ENCODE results near the gene SLC25A11.

Gene SLC25A11

DNA sequence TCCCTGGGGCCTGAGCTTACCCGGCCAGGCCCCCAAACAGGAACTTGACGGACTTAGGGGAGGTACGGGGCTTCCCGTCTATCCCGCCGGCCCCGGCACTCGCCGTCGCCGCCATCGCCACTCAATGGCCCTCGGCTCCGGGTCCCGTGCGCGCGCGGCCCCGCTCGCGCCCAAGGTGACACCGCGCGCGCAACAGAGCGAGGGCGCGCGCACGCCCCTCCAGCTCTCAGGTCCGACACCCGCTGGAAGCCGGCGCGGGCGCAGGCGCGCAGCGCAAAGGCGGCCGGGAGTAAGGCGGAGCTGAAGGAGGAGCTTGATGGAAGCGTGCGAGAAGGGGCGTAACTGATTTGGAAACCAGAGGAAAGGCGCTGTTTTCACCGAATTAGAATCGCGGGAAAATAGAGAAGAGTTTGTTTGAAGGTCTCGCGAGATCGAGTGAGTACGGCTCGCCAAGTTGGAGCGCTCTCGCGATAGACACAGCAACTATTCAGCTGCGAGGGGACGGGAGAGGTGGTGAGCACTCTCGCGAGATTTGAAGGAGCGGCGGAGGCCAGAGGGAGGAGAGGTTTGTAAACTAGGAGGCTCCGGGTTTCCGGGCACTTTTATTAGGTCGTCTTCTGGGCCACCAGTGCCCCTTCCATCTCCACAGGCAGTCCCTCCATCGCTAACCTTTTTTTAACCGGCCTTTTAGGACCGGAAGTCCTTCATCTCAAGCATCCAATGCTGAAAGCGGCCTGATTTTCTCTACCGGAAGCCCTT lies at the start of gene SLC25A11, which contains the start of gene RNF167:
Gene SLC25A11, minus strand, starts transcription at position 251 of the 759 bp plus-strand sequence. Its CDS starts 136 bp downstream, at position 115.
Gene RNF167, plus strand, starts transcription at position 473 of the 759 bp plus-strand sequence. CDS start 642 bp downstream, outside the sequence.
- peak; percentile 99 for DNase-seq (ENCODE audit: low spot score)

- no peak for DNase-seq (ENCODE audit: low spot score)
These were observed 48.1 kb upstream of the SLC25A11 start for GRCh38 chr17:4987767-4988567.

- peak; percentile 78 for DNase-seq (ENCODE audit: low spot score)
These were observed 47.3 kb upstream of the SLC25A11 start, which contains the start of gene CAMTA2 for GRCh38 chr17:4986951-4987766. TSS of gene CAMTA2 (minus strand) at chr17:4987675. CDS start at chr17:4986222, 1,453 bp downstream.

GRCh38 chr17:4986403-4986802 lies 46.6 kb upstream of the SLC25A11 start:
- no peak for DNase-seq (ENCODE audit: low spot score)

DNA sequence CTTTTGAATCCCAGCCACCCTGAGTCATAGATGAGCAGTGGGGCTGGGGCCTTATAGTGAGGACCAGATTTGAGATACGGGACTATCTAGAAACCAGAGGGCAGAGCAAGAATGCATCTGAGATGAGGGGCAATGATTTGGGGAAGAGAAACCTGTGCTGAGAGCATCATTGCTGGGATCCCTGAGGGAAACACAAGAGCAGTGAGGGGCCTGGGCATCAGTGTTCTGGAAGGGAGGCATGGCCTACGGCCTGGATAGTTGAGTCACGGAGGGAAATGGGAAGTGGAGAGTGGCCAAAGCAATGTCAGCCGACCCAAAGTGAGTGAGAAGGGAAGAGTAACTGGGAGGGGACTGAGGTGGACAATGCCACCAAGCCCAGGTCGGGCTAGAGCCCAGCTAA lies 42.5 kb upstream of the SLC25A11 start:
- no peak for DNase-seq (ENCODE audit: low spot score)

GRCh38 chr17:4980644-4981216 lies 40.9 kb upstream of the SLC25A11 start:
- peak; percentile 63 for DNase-seq (ENCODE audit: low spot score)

DNA sequence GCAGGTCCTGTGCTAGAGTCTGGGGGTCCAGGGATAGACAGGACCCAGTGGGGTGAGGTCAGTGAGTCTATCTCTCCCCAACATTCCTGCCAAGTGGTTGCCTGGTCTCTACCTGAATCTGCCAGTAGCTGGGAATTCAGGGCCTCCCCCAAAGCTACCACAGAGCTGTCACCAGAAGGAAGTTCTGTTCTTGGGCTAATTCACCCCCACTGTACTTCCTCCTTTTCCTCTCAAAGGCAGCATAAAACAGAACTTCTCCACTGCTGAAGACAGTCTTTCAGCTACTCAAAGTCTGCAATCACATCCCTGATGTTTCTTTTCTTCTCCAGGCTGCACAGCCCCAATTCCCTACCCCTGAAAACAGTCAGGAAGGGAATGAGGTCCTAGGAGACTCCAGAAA lies 38.9 kb upstream of the SLC25A11 start:
- DNase-seq (ENCODE audit: low spot score): no peak

- DNase-seq (ENCODE audit: low spot score): no peak
These were observed 34.3 kb upstream of the SLC25A11 start for GRCh38 chr17:4974115-4974670.

GRCh38 chr17:4973256-4974114 lies 33.6 kb upstream of the SLC25A11 start:
- no peak for DNase-seq (ENCODE audit: low spot score)

DNA sequence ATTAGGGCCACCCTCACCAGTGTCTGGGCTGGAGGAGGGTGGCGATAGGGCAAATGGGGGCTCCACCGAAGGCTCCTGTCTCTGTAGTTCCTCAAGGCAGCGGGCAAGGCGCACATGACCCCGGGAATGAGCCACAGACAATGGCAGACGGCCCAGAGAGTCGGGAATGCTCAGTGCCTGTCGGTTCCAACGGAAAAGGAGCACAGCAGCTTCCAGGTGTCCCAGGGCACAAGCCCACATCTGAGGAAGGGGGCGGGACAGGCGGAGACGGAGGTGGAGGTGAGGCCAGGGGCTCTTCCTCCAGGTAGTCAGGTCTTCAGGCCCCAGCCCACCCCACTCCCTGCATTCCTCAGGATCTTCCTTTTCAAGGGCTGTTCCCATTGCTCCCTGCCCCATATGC lies 32.9 kb upstream of the SLC25A11 start:
- DNase-seq (ENCODE audit: low spot score): no peak

DNA sequence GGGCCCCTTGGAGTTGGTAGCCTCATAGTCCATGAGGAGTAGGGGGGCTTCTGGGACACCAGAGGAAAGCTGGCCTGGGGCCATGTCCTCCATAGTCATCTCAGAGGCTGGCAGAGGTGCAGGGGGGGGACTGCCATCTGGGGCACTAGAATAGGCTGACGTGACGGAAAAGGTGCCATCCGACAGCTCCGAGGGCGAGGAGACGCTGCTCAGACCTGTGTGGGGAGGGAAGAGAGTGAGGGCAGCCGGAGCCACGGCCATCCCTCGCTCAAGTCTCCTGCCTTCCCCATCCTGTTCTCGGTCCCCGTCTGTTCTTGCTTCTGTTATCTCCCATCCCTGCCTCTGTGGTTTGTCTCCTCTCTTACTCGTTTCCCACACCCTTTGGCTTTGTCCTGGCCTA lies 32.5 kb upstream of the SLC25A11 start:
- no peak for DNase-seq (ENCODE audit: low spot score)

GRCh38 chr17:4971826-4972225 lies 32.0 kb upstream of the SLC25A11 start:
- no peak for DNase-seq (ENCODE audit: low spot score)

- no peak for DNase-seq (ENCODE audit: low spot score)
These were observed 30.4 kb upstream of the SLC25A11 start for GRCh38 chr17:4970273-4970672.

- no peak for DNase-seq (ENCODE audit: low spot score)
These were observed 29.8 kb upstream of the SLC25A11 start for GRCh38 chr17:4969551-4970173.

DNA sequence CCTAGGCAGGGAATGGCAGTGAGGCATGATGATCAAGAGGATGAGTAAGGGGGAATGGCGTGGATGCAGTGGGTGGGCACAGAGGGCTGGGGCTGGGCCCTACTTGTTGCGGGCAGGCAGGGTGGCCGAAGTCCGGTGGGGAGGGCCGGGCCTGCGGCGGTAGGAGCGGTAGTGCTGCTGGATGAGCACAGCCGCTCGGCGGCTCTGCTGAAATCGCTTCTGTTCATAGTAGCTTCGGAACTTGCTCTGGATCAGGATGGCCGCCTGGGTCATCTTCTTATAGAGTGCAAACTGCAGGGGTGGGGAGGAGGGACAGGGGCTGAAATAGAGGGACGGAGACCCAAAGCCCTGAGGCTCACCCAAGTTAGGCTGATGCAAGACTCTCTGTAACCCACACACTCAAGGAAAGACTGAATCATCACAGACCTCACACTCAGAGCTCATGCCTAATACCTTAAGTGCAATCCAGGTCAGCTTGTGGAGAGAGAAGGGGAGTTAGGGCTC lies 29.3 kb upstream of the SLC25A11 start:
- DNase-seq (ENCODE audit: low spot score): no peak

- no peak for DNase-seq (ENCODE audit: low spot score)
These were observed 28.7 kb upstream of the SLC25A11 start for GRCh38 chr17:4968486-4969046.

- DNase-seq (ENCODE audit: low spot score): peak; percentile 97
These were observed 28.0 kb upstream of the SLC25A11 start, which contains the start of gene SPAG7 for GRCh38 chr17:4967539-4968485. TSS of gene SPAG7 (minus strand) at chr17:4967817. CDS start at chr17:4967804, 13 bp downstream.
